ENCODE data around the gene FOXI1. TPM values are rescaled to one million over a fixed set of nuclear protein-coding genes. Genes with fewer than 3 reads are reported as not detected.
"Not testable (repeated sequence)": the region's sequence is repeated elsewhere in the genome, so short reads cannot be mapped to it uniquely, and the experiment has no call there.

FOXI1 gene
- total RNA-seq, 1 experiment from 2014 or later = not detected

DNA sequence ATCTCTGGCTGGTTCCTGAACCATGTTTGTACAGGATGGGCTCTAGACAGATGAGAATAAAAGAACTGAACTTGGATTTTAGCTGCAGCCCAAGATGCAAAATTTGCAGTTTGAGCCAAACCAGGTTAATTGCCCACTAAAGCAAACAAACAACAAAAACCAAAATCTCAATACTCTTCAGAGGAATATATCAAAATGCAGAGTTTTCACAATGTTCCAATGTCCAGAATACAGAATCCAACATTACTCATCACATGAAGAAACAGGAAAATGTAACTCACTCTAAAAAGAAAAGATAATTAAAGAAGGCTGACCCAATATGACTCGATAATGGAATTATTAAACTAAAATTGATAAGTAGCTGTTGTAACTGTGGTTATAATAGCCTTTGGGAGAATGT lies 20.4 kb downstream of the FOXI1 start:
- no peak for DNase-seq (ENCODE audit: low spot score)

DNA sequence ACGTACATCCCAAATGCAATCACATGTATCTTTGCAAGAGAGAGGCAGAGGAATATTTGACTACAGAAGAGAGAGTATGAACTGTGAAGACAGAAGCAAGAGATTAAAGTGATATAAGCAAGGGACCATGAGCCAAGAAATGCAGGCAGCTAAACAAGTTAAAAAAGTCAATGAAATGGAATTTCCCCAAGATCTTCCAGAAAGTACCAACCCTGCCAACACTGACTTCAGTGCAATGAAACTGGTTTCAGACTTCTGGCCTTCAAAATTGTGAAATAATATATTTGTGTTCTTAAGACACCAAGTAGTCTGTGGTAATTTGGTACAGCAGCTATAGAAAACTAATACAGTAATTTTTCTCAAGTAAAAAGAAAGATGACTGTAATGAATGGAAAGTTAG lies 20.9 kb downstream of the FOXI1 start:
- no peak for DNase-seq (ENCODE audit: low spot score)

DNA sequence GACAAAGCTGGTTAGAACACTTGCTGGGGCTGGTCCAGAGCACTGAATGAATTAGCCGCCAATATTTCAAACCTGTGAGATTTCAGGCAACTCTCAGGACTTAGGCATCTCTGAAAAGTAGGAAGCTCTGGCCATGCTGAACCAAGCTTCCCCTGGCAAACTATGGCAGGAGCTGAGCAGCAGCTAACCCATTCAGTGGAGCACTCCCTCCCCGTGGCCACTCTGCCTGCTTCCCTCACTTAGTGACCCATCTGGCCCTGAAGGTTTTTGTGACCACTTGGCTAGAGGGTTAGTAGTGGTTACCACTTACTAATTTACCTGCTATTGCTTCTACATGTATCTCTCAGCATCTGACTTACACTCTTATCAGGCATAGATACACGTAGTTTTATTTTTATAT lies 25.5 kb downstream of the FOXI1 start:
- DNase-seq (ENCODE audit: low spot score) = no peak

DNA sequence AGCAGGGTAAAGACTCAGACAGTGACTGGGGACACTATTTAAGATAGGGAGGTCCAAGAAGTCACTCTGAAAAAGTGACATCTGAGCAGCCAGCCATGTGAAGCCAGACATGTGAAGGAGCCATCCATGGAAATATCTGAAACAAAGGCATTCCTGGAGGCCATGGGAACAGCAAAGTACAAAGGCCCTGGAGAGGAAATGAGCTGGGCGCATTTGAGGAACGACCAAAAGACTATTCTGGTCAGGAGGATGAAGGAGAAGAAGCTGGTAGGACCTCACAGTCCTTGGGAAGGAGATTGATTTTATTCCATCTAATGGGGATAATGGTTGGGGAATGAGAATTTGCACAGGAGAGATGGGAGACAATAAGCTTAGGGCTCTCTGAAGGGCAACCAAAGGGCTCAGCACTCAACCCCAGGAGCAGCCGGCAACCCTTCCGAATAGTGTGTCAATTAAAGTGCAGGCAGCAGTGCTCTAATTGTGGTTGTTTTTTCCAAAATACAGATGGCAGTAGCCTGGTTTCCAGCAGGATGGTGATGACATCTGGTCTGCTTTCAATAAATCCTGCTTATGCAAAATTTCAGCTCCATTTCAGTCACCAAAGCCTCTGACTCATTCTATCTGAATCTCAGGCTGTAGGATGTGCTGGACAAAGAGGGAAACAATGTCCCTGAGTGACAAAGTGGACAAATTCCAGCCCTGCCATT lies 26.7 kb downstream of the FOXI1 start:
- DNase-seq (ENCODE audit: low spot score) = no peak

DNA sequence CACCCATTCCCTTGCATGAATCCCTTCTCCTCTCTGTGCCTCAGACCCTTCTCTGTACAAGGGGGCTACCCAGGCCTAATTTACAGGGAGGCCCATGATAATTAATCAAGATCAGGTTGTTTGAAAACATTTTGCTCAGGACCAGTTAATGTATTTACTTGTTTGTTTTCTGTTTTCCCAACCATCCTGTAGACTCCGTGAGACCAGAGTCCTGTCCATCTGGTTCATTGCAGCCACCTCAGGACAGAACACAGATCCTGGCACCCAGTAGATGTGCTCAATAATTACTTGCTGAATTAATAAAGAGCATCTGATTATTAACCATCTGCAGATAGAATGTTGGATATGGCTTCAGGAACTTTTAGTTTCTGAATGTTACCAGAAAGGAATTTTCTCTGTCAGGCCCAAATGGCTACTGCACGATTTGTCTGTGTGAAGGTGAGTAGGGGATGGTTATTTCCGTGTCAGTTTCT lies 27.3 kb downstream of the FOXI1 start:
- no peak for DNase-seq (ENCODE audit: low spot score)

DNA sequence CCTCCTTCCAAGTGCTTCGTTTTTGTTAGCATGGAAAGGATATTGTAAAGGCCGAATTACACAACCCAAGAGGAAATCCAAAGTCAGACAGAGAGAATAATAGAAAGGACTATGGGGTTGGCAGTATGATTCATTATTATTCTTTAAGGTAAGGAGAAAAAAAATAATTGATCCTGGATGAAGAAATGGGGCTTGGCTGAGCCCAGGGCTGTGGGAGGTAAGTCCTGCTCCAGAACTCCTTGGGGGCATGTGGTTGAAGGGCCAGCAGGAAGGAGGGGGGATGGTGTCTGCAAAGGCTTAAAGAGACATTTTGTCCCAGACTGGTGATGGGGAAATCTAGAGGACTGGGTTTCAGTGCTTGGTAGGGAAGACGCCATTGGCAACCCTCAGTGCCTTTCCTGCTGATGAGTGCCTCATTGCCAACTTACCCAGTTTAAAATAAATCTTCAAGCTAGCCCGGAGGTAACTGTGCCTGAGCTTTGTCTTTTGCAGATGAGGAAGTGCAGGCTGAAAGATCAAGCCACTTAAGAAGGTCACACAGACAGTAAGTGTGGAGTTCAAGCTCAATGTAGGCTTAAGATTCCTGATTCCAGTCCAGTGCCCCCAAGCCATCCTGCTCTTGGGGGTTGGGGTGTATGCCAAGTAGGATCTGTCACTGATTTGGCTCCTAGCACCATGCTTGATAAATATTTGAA lies 30.2 kb downstream of the FOXI1 start:
- no peak for DNase-seq (ENCODE audit: low spot score)

DNA sequence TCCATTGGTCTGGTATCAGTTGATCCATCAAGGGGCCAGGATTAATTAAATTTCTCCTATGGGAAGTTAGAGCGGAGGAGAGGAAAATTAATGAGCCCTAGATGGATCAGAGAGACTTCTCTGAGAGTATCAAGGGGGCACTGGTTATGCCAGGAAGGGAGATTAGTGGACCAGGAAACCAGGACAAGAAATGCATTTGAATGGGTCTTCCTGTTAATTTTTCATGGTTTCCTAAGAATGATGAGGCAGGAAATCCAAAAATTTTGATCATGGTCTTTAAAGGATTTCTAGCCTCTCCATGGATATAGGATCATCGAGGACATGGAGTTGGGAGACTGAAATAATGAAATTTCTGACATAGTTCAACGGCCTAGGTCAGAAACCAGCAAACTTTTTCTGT lies 30.8 kb downstream of the FOXI1 start:
- no peak for DNase-seq (ENCODE audit: low spot score)

DNA sequence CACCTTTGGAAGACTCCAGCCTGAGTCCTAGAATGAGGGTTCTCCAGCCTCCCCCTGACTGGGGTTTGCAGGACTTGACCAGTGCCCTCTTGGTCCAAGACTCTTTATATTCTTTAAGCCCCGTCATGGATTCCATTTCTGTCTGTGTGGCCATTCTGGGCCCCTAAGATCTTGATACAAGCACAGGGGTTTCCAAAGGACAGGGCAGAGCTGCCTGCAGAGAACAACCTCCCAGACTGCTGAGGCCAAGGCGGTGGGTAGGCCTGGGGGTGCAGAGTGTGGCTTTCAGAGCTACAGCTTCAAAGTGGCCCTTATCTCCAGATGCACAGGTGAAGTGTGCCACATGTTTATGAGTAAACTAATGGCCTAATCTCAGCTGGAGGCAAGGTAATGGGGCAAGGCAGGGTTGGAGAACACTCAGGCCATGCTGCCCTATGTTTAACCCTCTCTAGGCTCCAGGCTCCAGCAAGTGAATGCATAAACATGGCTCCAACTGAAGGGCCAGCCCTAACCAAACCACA lies 32.1 kb downstream of the FOXI1 start:
- DNase-seq (ENCODE audit: low spot score) = no peak

DNA sequence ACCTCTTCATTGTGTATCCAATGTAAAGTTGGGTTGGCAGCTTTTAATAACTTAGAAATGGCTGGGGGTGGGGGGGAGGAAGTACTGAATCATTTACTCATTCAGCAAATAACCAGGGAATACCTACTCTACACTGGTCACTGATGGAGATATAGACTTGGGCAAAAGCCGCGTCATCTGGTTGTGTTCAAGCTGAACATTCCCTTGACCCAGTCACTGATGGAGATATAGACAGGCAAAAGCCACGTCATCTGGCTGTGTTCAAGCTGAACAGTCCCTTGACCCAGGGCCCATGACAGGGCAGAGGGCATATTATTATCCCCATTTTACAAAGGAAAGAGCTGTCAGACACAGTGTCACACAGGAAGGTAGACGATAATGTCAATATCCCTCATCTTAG lies 32.6 kb downstream of the FOXI1 start:
- no peak for DNase-seq (ENCODE audit: low spot score)

DNA sequence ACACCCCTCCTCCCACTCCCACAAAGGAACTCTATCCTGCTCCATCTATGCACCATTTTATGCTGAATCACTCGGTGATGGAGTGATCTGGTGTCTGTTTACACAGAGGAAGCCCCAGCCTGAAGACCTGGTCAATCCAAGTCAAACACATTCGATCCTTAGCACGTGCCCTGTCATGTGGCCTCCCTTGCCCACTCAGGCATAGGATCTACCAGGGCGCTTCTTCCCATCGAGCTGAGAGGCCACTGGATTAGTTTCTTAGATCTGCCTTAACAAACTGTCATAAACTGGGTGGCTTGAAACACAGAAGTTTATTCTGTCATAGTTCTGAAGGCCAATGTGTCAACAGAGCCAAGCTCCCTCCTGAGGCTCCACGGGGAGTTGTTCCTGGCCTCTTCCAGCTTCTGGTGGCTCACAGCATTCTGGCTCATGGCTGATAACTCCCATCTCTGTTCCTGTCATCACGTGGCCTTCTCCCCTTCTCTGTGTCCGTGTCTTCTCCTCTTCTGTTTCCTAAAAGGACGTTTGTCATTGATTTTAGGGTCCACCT lies 34.2 kb downstream of the FOXI1 start:
- DNase-seq (ENCODE audit: low spot score) = no peak

DNA sequence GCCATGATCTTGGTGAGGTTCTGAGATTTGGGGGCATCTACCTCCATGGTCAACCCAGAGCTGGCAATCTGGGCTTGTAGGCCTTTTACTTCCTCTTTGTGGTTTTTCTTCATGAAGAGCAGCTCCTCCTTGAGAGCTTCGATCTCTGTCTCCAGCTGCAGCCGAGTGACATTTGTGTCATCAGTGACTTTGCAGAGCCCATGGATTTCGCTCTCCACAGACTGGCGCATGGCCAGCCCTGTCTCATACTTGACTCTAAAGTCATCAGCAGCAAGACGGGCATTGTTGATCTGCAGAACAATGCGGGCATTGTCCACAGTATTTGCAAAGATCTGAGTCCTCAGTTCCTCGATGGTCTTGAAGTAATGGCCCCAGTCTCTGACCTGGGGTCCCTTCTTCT lies 35.5 kb downstream of the FOXI1 start:
- DNase-seq (ENCODE audit: low spot score) = not testable (repeated sequence)

DNA sequence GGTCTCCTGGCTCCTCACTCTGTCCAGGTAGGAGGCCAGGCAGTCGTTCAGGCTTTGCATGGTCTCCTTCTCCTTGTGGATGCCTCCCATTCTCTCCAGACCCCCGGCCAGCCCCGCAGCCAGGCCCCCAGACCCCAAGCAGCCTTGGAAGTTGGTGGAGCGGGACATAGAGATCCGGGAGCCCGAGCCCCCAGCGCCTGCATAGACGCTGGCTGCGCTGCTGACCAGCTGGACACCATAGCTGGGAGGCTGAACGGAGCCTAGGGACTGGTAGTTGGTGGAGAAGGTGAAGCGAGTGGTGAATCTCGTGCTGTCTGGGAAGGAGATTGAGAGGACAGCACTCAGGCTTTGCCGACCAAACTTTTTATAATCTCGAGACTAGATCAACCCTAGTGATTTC lies 35.9 kb downstream of the FOXI1 start:
- DNase-seq (ENCODE audit: low spot score) = no peak

DNA sequence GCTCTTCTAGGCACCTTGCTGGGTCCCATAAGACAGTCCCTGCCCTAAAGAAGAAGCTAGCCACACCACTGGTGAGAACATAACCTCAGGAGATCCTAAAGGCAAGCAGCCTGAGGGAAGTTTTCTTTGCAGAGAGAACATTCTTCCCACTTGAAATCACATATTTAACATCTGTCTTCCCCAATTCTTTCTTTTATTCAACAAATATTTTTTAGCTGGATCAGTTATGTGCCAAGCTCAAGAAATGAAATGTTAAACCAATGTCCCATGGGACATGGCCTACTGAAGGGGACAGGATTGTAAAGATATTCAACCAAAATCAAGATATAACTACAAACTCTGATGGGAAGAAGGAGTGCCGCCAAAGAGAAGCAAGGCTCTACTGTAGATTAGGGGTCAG lies 36.5 kb downstream of the FOXI1 start:
- DNase-seq (ENCODE audit: low spot score) = no peak

DNA sequence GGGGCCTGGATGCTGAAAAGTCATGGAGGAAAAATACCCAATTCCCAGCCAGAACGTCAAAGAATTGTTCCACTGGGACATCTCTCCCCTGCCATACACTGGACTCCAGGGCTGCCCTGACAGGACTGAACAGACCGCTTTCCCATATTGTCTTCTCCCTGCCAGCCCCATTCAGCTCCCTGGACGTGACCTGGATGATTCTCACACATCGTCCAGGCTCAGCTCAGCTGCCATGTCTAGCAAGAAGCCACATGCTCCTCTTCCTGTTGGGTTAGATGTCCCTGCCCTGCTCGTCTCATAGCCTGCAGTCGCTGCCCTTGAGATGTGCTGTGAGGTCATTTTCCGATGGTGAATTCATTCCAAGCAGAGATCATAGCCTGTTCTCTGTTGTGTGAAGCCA lies 37.4 kb downstream of the FOXI1 start:
- no peak for DNase-seq (ENCODE audit: low spot score)

DNA sequence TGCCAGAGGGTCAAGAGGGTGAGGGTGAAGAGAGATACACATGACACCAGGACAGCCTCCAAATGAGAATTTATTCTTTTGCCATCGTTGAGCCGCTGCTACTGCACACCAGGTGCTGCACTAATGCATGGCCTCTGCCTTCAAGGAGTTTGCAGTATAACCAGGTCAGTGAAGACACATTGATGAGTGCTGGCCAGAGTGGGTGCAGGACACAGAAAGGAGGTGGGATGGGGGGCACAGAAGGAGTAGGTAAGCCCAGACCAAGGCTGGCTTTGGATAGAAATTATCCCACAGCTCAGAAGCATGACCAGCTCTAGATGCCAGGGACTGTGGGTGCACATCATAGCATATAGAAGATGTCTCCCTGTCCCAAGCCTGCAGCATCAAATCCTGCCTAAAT lies 38.0 kb downstream of the FOXI1 start:
- DNase-seq (ENCODE audit: low spot score) = no peak

DNA sequence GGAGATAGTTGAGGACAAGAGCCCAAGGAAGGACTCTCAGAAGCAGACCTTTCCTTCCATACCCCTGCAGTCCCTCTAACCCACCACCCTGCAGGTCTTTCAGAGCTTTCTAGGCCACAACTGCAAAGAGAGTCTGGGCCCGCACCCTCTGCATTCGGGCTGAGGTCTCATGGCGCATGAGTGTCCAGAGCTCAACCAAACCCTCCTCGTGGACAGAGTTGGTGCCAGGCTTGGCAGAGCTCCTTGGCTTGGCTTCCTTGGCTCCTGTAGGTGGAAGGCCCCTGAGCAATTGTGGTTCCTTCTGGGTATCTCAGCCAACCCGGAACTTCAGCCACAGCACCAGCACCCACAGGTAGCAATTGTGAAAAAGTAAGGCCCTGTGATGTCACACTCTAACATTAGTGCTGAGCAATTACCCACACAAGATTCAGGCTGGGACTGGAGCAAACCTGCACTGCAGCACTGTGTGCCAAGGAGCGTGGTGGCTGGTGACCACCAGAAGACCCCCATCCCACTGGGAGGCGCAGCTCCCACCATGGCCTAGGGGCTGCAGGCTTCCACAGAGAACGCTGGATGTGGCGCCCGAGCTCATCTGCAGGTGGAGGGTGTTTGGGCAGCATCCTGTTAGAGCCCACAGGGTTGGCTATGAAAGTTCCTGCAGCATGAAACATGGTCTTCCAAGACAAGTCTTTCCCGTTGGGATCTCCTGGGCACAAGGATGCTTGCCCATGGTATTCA lies 38.8 kb downstream of the FOXI1 start:
- DNase-seq (ENCODE audit: low spot score) = no peak

DNA sequence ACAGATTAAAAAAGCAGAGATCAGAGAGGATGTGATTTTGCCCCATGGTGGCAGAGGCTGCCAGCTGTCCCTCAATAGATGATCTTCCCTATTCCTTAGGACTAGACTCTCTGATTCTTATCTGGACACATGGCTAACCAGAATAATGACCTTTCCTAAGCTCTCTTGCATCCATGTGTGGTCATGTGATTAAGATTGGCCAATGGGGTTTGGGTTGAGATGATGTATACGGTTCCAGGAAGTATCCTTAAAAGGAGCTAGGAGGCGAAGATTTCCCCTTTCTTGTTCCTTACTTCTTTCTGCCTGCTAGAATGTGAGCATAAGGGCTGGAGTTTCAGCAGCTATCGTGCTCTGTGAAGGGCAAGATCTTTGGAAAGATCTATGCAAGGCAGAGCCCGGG lies 39.8 kb downstream of the FOXI1 start:
- DNase-seq (ENCODE audit: low spot score) = no peak

DNA sequence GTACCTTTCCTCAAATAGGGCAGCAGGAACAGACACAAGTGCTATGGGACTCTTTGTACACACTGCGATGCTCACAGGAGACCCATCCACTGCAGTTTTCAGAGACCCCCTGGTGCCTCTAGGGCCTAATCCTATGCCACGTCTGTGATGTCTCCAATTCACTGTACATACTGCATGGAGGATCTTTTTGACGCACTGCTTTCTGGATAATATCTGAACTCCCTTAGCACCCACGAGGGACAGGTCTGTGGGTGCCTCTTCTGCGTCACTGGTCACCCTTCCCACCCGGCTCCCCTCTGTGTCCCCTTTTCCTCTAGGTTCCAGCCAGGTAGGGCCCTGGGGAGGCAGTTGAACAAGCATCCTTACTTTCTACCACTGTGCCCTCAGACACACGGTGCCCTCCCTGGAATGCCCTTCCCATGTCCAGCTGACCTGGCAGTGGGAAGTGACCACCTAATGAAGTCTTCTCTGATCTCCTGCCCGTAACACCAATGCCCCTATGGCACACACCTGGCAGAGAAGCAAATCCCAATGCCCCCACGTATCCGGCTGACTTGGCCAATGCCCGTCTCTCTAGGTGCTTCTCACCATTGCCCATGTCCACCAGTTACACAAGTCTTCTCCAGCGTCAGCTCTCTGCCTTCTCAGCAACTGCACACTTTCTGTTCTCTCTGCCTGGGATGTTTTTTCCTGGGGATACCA lies 41.5 kb downstream of the FOXI1 start:
- no peak for DNase-seq (ENCODE audit: low spot score)

DNA sequence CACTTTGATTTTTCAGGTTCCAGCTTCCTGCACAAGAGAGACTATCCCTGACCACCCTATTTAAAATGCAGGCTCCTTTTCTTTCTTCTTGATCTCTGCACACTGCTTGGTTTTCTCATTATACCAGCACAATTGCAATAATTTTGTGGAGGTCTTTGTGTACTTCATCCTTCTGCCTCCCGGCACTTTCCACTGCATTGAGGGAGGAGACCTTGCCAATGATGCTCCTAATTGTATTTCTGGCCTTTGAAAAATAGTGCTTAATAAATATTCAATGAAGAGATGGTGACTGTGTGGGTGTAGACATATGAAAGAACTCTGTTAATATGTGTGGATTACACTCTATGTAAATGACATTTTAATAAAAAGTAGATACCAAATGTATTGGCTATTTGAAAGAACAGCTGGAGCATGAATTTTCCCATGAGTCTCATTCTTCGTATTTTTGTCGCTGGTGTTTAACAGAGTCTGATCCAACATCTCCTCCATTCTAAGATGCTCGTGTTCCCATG lies 42.1 kb downstream of the FOXI1 start:
- DNase-seq (ENCODE audit: low spot score) = no peak

DNA sequence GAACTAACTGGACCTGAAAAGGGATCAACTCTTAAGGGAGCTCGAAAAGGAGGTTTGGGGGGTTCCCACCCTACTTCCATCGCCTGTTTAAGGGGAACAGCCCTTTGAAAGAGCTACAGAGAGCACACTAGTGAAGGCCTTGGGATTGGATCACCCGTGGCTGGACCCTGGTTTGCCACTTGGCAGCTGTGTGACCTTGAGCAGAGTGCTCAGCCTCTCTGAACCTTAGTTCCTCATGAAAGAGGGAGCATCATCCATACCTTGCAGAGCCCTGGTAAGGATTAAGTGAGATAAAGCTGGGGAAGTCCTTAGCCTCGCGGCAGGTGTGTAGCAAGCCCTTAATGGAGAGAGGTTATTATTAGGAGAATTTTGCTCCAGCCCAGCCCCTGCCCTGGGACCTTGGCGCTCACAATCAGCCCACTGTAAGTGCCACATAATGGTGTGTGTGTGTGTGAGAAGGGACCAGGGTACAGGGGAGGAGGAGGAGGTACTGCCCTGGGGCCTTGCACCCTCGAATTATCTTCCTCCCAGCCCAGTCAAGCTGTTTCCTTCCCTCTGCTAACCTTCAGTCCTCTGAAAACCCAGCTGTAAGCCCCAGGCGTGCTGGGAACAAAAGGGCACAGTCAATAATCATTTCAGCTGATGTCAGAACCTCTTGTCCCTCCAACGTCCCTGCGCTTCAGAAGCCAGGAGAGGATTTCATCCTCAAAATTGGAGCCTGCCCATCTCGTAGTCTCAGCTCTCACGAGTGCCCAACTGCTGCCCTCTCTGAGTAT lies 42.9 kb downstream of the FOXI1 start:
- no peak for DNase-seq (ENCODE audit: low spot score)

DNA sequence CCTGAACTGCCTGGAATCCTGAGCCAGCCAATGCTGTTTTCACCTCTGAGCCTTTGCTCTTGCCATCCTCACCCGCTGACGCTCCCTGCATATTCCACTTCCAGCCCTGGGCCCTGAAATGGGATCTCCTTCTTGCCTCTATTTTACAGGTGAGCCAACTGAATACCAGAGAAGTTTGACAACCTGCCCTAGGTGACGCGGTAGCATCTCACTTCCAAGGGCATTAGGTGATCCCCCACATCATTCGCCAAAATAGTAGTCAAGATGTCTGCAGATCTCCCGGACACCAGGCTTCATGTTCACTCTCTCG lies 43.5 kb downstream of the FOXI1 start:
- no peak for DNase-seq (ENCODE audit: low spot score)

Data from H4 (cell line).